Measurements from ENCODE around the gene NELL2.

DNA sequence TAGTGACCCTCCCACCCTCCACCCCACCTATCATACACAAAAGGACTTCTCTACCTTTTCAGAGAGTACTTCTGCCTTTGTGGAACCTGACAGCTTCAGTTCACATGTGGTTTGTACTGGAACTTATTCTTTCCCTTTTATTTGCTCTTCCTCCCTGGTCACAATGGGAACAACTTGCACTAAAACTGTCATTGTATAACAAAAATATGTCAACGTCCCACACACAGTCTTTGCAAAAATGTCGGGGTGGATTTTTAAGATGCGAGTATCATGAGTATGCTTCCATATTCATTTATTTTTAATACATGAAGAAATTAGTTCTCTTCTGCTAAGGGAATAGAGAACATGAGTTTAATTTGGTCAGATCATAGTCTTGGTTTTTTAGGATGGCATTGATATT lies 45.6 kb upstream of the NELL2 start:
- TF ChIP-seq POLR2AphosphoS5 (IDR thresholded peaks at IDR 0.05; ENCODE audit: borderline replicate concordance, low read depth, low read length): no peak
- TF ChIP-seq EZH2 (IDR thresholded peaks at IDR 0.05): no peak
- no peak for TF ChIP-seq FOXP2 (optimal IDR thresholded peaks at IDR 0.05; ENCODE audit: control extremely low read depth, extremely low read length, insufficient read depth)

All from SK-N-MC (cell line).